Transverse colon (tissue), 4 donors: ENCODE measurements around the gene SLC25A51. TPM values are rescaled to one million over a fixed set of nuclear protein-coding genes. Genes with fewer than 3 reads are reported as not detected.

Source experiments
- DNase-seq: peaks from one replicate; pipeline ENCODE4 v3.0.0-alpha.2; 2019
- H3K27ac ChIP-seq, 4 donors: fragments of 200-600 bp; sonication (generic); 2 replicates each; pipeline ENCODE4 v1.5.1; 2016 to 2018; ENCODE audit warnings: inconsistent platforms in 4 of 4
- H3K27me3 ChIP-seq: fragments of 200-600 bp; sonication (generic); 2 replicates; pipeline ENCODE4 v1.5.1; 2017; ENCODE audit warnings: inconsistent platforms
- H3K36me3 ChIP-seq, 4 donors: fragments of 200-600 bp; sonication (generic); 2 replicates each; pipeline ENCODE4 v1.5.1; 2017 to 2019; ENCODE audit warnings: inconsistent platforms in 4 of 4
- H3K4me1 ChIP-seq, 4 donors: fragments of 200-600 bp; sonication (generic); 2 replicates each; pipeline ENCODE4 v1.5.1; 2017 to 2020; ENCODE audit warnings: inconsistent platforms in 4 of 4
- H3K4me3 ChIP-seq, 4 donors: fragments of 200-600 bp; sonication (generic); 1 replicate in 1 of 4; 2 replicates in 3 of 4; pipeline versions ENCODE4 v1.5.1 to v1.6.1; 2017 to 2019; ENCODE audit warnings: inconsistent platforms in 4 of 4
- H3K9me3 ChIP-seq, 2 donors: fragments of 200-600 bp; sonication (generic); 2 replicates each; pipeline ENCODE4 v1.5.1; 2017 to 2019; ENCODE audit warnings: inconsistent platforms in 2 of 2
- CTCF ChIP-seq, 5 experiments: fragments of 200-600 bp in 3 of 5; fragments of 450-650 bp in 2 of 5; sonication (generic) in 3 of 5; IDR thresholded peaks; 1 replicate in 2 of 5; 2 replicates in 3 of 5; pipeline ENCODE4 v1.5.1; 2016 to 2017; ENCODE audit warnings: antibody characterized with exemption in 5 of 5, inconsistent platforms in 3 of 5, mild to moderate bottlenecking in 2 of 5, moderate library complexity in 1 of 5
- EP300 ChIP-seq: sonication (generic); formaldehyde crosslinking; IDR thresholded peaks from one replicate; pipeline ENCODE4 v1.6.1; 2017; ENCODE audit warnings: antibody characterized with exemption, low read depth
- POLR2A ChIP-seq: fragments of 450-650 bp; IDR thresholded peaks from one replicate; pipeline ENCODE4 v1.6.1; 2016; ENCODE audit warnings: antibody characterized with exemption, mild to moderate bottlenecking, moderate library complexity
- POLR2AphosphoS5 ChIP-seq, 3 donors: sonication (generic); formaldehyde crosslinking; IDR thresholded peaks; one replicate each; pipeline ENCODE4 v1.6.1; 2016; ENCODE audit warnings: antibody characterized with exemption in 3 of 3
- WGBS, 2 donors: methylation state at CpG; one replicate each; pipeline ENCODE4 v1.1.5; 2018; ENCODE audit warnings: low coverage in 1 of 2; 5-methylcytosine and 5-hydroxymethylcytosine counted together
- in situ Hi-C, 4 donors: fragments of 200-750 bp; cut with MboI; loops; one replicate each; pipeline versions ENCODE4 v1.15.0 to v1.15.1; 2017; ENCODE audit warnings: low sequenced_read_pairs in 3 of 4, low pct_ligation_motif_present in 1 of 4, low pct_unique_long_range_greater_than_20kb in 1 of 4
- intact Hi-C: fragments of 100-400 bp; cut with DNase I; formaldehyde crosslinking; loops from one replicate; pipeline ENCODE4 v1.15.1; 2023; ENCODE audit warnings: low total_unique reads
- total RNA-seq, 4 donors: library from RNA; depleted of rRNA; stranded (reverse); fragments of >200 nt; gene quantifications; one replicate each; pipeline ENCODE4 v1.1.0, GENCODE V29; 2016

Gene SLC25A51
- total RNA-seq, 4 donors from 2014 or later = 15.7 to 30.0 (median 24.1) TPM

GRCh38 chr9:37919246-37919955 lies 15.5 kb upstream of the SLC25A51 start:
- 89% methylated on average over 16 of the region's 16 CpGs; no CpG with 5 or more reads in 1 of the 2 donors for WGBS, 2 donors
- no peaks in the 10 kb centered on the region for H3K36me3 ChIP-seq
- H3K9me3 ChIP-seq = no peaks in the 10 kb centered on the region
- no peak for DNase-seq
- in situ Hi-C loops = loop anchor here (10.0 to 25.0 kb wide), 7 partner anchors 143 to 493 kb away; partner anchors contain the start of genes FBXO10 (in 1 of the 4), IGFBPL1 (in 1 of the 4), POLR1E (in 1 of the 4) and SHB (in 1 of the 4)
- H3K27ac ChIP-seq = no peak overlapping the region
- H3K4me3 ChIP-seq = no peak overlapping the region
- intact Hi-C loops = loop anchor here (5.0 to 10.0 kb wide), 3 partner anchors 45 to 445 kb away; partner anchors contain the start of gene SHB
- H3K27me3 ChIP-seq = no peaks in the 10 kb centered on the region
- TF ChIP-seq CTCF (IDR thresholded peaks at IDR 0.05) (no peak), POLR2A (no peak), EP300 (no peak), POLR2AphosphoS5 (IDR thresholded peaks at IDR 0.05) (no peak)
- no peaks in the 10 kb centered on the region for H3K4me1 ChIP-seq

GRCh38 chr9:37918665-37919170 lies 14.8 kb upstream of the SLC25A51 start:
- TF ChIP-seq POLR2AphosphoS5 (IDR thresholded peaks at IDR 0.05) (no peak), EP300 (no peak), CTCF (IDR thresholded peaks at IDR 0.05) (no peak), POLR2A (no peak)
- DNase-seq = no peak
- Histone ChIP-seq H3K27ac (no peak overlapping the region), H3K36me3 (no peaks in the 10 kb centered on the region), H3K27me3 (no peaks in the 10 kb centered on the region), H3K4me1 (no peaks in the 10 kb centered on the region), H3K4me3 (no peak overlapping the region), H3K9me3 (no peaks in the 10 kb centered on the region)
- WGBS, 2 donors = 76% methylated on average over 6 of the region's 6 CpGs; no CpG with 5 or more reads in 1 of the 2 donors
- intact Hi-C loops = loop anchor here (5.0 to 10.0 kb wide), 3 partner anchors 46 to 446 kb away; partner anchors contain the start of gene SHB
- in situ Hi-C loops = loop anchor here (10.0 to 25.0 kb wide), 7 partner anchors 144 to 494 kb away; partner anchors contain the start of genes FBXO10 (in 1 of the 4), IGFBPL1 (in 1 of the 4), POLR1E (in 1 of the 4) and SHB (in 1 of the 4)

- no peaks in the 10 kb centered on the region for H3K27me3 ChIP-seq
- WGBS, 2 donors = 93% methylated on average over 21 of the region's 21 CpGs; no CpG with 5 or more reads in 1 of the 2 donors
- intact Hi-C loops (loop anchor here (5.0 to 10.0 kb wide), 3 partner anchors 47 to 447 kb away; partner anchors contain the start of gene SHB), in situ Hi-C loops (loop anchor here (10.0 to 25.0 kb wide), 7 partner anchors 144 to 494 kb away; partner anchors contain the start of genes FBXO10 (in 1 of the 4), IGFBPL1 (in 1 of the 4), POLR1E (in 1 of the 4) and SHB (in 1 of the 4))
- no peak for TF ChIP-seq CTCF (IDR thresholded peaks at IDR 0.05)
- no peak for TF ChIP-seq EP300
- TF ChIP-seq POLR2A = no peak
- no peak for TF ChIP-seq POLR2AphosphoS5 (IDR thresholded peaks at IDR 0.05)
- no peak overlapping the region for H3K4me3 ChIP-seq
- no peaks in the 10 kb centered on the region for H3K4me1 ChIP-seq
- no peak for DNase-seq
- H3K27ac ChIP-seq = peak overlapping the region in 1 of 4 donors; percentile 25
- no peaks in the 10 kb centered on the region for H3K9me3 ChIP-seq
- no peaks in the 10 kb centered on the region for H3K36me3 ChIP-seq
Measured at GRCh38 chr9:37917801-37918664, 14.1 kb upstream of the SLC25A51 start.
